Measurements from ENCODE around the gene ABHD14A.
A peak's percentile ranks its signal among the peaks of the same experiment; 100 is the strongest.
"Not testable (repeated sequence)": the region's sequence is repeated elsewhere in the genome, so short reads cannot be mapped to it uniquely, and the experiment has no call there.

ABHD14A gene

DNA sequence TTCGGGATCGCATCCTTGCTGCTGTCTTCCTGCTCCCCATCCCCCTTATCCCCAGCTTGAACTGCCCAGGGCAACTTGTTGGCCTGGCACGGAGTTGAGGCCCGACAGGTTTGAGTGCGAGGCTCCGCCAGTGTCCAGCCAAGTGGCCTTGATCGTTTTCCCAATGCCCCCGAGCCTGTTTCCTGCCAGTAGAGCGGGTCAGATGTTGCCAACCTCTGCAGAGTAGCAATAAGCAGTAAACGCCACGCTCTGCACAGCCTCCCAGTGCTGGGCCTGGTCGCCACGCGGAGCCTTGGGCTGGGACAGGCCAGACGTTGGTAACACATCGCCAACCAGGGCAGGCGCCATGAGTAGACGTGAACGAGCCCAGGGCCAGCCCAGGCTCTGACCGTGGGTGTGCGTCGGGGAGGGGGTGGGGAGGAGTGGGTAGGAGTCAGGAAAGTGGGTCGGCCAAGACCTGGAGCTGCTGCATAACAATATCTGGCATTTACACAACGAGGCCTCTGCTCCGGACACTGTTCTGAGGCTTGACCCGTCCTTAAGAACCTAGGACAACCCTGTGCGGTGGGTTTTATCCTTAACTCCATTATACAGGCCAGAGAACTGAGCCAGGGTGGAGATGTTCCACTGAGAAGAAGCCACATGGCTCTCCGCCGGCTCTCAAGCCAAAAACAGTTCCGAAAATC is 444 bp upstream of the ABHD14A start:
- no peak for DNase-seq (ENCODE audit: low spot score)

DNA sequence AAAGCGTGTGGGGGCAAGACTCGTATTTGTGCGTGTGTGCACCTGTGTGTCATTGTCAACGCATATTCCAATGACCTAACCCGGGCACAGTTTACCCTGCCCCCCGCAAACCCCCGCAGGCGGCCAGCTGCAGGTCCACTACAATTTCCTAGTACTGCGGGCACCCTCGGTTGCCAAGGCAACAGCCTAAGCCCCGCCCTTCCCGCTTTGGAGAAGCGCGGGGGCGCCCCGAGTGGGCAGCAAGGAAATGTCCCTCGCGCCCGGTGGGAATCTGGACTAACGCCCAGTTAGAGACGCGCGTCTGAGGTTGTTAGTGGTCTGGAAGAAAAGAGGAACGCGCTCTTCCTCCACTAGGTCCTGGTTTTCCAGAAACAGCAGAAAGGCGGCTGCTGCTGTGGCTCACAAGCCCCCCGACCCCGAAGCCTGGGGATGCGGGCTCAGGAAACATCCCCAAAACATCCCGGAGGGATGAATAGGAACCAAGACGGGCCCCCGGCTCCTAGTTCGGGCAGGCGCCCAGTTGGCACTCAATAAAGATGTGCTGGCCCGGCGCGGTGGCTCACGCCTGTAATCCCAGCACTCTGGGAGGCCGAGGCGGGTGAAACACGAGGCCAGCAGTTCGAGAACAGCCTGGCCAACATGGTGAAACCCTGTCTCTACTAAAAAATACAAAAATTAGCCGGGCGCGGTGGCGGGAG is 1.1 kb downstream of the ABHD14A start:
- peak; percentile 83 for DNase-seq (ENCODE audit: low spot score)

DNA sequence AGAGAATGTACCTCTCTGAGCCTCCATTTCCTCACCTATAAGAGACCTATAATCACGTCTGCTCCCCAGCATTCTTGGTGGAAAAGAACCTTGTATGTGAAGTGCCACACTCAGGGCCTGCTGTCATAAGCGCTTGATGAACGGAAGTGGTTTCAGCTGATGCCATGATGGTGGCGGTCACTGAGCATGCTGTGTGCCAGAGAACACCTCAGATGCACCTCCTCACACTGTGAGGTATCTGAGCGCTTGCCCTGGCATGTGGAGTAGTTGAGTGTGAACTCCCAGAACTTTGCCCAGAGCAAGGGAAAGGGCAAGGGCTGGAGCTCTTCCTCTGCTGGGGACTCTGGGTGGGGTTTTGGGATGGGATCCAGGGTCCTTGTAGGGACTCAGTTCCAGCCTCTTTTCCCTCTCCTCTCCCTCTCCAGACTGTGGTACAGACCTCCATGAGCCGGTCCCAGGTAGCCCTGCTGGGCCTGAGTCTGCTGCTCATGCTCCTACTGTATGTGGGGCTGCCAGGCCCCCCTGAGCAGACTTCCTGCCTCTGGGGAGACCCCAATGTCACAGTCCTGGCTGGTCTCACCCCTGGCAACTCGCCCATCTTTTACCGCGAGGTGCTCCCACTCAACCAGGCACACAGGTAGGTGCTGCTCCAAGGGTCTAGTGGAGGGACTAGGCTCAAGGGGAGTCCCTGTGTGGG is 2.7 kb downstream of the ABHD14A start:
- DNase-seq (ENCODE audit: low spot score): no peak

DNA sequence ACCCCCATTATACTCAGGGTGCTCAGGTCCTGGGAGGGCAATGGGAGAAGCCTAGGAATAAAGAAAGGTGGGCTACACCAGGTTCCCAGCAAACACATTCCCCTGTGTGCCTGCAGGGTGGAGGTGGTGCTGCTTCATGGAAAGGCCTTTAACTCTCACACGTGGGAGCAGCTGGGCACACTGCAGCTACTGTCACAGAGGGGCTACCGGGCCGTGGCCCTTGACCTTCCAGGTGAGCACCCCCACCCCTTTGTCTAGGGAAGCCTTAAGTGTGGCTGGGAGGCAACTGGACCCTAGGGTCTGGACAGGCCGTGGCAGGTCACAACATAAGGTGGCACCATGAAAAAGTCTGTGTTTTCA is 3.3 kb downstream of the ABHD14A start:
- no peak for DNase-seq (ENCODE audit: low spot score)

DNA sequence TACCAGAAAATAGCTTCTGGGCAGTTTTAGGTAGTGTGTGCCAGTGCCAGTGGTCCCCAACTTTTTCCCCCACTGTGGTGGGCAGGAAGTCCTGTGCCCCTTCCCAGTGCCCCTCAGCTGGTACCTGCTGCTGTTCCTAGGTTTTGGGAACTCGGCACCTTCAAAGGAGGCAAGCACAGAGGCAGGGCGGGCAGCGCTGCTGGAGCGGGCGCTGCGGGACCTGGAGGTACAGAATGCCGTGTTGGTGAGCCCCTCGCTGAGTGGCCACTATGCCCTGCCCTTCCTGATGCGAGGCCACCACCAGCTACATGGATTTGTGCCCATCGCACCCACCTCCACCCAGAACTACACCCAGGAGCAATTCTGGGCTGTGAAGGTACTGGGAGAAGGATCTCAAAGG is 5.4 kb downstream of the ABHD14A start:
- no peak for DNase-seq (ENCODE audit: low spot score)

DNA sequence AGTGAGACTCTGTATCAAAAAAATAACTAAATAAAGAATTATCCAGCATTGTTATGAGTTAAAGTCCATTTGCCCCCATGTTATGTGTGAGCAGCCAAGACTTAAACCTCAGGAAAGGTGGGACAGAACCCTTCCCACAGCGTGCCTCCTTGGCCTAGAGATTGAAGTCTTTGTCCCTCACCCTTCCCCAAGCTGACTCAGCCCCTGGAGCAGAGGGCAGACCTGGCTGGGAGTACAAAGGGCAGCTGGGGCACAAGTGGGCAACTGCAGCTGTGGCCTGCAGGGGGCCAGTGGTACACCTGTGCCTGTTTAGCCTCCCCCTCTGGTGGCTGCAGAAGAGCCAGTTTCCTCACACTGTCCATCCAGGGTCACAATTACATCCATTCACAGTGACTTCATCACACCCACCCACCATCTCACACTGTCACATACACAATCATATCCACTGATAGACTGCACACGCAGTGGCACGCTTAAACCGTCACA is 7.5 kb downstream of the ABHD14A start:
- no peak for DNase-seq (ENCODE audit: low spot score)

DNA sequence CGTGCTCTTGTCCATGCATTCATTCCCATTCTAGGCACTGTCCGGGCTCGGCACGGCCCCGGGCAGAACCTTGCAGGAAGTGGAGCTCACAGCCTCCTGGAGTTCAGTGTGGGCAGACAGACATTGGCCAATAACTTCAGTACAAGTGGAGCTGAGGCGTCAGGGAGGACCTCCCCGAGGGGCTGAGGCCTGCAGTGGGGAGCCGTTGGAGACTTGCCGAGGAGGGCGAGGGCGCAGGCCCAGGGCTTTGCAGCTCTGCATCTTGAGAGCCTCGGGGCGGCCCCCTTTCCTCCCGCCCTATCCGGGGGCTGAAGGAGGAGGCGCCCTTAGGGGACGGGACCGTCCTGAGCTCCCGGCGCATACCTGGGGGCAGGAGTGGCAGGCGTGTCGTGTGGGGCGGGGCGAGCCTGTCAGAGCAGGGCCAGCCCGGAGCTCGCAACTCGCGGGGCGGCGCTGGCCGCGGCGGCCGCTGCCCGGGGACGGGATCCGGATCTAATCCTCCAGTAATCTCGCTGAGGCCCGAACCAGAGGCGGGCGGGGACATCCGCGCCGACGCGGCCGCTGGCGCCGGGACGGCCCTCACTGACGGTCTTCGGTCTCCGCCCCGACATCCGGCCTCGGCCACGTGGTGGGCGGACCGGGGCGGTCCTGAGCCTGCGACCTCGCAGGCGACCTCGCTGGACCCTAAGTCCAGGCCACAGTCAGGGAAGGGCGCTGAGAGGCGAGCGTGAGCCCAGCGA is 8.1 kb downstream of the ABHD14A start, which contains the start of gene ACY1:
ACY1 (plus strand) TSS at position 698 of the 740 bp plus-strand sequence. CDS start 530 bp downstream, outside the sequence.
- peak; percentile 83 for DNase-seq (ENCODE audit: low spot score)

DNA sequence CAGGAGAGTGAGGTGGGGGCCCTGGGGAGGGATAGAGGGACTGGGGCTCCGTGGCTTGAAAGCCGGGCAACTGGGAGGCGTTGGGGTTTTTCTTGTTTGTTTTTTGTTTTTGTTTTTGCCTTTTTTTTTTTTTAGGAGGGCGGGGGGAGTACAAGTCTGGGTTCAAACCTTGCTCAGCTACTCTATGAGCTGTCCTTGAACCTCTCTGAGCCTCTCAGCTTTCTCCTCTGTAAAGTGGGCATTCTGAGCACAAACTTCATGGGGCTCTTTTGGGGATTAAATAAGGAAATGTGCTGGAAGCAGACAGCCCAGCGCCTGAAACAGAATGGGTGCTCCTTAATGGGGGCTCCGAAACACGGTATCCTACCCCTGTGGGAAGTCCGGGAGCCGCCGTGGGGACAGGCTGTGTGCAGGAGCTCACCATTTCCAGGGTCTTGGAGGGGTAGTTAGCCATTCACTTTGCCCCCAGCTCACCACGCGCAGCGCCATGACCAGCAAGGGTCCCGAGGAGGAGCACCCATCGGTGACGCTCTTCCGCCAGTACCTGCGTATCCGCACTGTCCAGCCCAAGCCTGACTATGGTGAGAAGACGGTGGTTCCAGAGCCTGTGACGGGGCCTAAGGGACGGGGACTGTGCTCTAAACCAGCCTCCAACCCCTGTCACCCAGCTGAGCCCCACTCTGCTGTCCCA is 8.9 kb downstream of the ABHD14A start:
- no peak for DNase-seq (ENCODE audit: low spot score)

DNA sequence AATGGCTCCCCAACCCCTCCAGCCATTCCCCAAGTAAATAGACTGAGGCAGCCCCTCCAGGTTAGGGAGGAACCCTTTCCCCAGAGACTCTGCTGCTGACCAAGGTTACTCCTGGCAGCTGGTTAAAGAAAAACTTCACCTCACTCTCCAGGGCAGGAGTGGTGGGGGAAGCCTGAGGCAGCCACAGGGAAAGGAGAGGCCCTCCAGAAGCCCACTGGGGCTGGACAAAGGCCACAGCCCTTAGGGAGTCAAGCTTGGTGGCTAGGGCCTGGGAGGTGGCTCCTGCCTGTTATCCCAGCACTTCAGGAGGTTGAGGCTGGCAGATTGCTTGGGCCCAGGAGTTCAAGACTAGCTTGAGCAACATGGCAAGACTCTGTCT is 9.4 kb downstream of the ABHD14A start:
- DNase-seq (ENCODE audit: low spot score): no peak

DNA sequence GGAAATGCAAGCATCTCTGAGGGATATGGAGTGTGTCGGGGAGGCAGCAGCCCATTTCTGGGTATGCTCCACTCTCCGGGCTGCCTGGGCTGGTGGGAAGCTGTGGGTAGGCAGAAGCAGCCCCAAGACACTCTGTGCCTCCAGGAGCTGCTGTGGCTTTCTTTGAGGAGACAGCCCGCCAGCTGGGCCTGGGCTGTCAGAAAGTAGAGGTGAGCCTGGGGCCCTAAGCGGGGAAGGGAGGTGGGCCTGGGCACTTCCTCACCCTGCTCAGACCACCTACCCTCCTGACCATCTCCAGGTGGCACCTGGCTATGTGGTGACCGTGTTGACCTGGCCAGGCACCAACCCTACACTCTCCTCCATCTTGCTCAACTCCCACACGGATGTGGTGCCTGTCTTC is 10.2 kb downstream of the ABHD14A start:
- DNase-seq (ENCODE audit: low spot score): no peak

DNA sequence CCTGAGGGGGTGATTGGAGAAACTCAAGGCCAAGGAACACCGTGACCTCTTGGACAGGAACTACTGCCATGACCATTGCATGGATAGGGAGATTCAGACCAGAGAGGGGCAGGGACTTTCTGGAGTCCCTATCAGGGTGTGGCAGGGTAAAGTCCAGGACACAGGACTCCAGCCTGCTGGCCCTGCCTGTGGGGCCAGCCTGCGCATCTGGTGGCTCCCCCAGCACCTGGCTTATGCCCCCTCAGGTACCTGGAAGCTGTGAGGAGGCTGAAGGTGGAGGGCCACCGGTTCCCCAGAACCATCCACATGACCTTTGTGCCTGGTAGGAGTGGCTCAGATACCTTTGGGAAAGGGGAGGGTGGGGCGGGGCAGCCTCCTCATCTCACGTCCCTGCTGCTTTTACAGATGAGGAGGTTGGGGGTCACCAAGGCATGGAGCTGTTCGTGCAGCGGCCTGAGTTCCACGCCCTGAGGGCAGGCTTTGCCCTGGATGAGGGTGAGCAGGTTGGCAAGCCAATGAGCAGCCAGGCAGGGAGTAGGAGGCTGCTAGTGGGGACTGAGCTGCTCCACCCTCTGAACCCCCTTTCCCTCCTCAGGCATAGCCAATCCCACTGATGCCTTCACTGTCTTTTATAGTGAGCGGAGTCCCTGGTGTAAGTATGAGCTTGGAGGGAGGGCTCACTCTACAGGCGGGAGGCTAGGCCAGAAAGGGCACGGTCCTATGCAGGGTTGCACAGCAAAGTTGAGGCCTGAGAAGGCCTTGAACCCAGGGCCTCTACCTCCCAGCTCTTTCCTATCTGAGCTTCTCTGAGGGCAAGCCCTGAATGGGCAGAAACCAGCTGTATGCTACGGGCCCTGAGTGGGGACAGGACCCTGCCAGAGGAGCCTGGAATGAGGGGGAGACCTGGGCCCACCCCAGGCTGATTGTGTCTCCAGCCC is 11.4 kb downstream of the ABHD14A start:
- no peak for DNase-seq (ENCODE audit: low spot score)

DNA sequence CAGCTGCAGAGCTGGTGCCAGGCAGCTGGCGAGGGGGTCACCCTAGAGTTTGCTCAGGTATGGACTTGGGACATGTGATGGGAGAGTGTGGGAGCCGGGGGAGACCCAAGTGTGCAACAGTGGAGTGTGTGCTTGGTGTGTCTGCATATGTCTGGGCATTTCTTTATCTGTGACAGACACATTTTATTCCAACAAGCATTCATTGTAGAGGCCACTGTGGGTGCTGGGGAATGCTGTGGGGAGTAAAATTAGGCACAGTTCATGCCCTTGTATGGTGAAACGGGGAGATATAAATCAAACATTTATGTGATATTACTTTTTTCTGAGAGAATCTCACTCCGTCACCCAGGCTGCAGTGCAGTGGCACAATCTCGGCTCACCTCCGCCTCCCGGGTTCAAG is 12.7 kb downstream of the ABHD14A start:
- no peak for DNase-seq (ENCODE audit: low spot score)

DNA sequence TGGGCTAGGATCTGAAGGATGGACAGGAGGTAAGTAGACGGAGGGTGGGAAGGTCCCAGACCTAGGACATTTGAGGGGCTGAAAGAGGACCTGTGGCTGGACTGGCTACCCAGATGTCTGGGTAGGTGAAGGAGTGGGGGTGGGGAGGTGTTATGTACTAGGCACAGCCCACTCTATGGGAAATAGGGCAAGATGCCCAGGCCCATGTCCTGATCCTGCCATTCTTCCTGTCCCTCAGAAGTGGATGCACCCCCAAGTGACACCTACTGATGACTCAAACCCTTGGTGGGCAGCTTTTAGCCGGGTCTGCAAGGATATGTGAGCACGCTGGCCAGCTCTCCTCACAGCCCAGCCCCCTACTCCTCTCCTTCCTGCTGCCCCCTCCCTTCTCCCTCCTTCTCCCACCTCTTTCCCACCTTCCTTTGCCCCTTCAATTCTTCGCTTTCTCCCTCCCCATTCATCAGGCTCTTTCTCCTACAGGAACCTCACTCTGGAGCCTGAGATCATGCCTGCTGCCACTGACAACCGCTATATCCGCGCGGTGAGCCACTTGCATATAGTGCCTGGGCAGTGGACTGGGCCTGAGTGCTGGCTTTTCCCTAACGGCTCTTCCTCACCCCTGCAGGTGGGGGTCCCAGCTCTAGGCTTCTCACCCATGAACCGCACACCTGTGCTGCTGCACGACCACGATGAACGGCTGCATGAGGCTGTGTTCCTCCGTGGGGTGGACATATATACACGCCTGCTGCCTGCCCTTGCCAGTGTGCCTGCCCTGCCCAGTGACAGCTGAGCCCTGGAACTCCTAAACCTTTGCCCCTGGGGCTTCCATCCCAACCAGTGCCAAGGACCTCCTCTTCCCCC is 13.7 kb downstream of the ABHD14A start:
- no peak for DNase-seq (ENCODE audit: low spot score)

DNA sequence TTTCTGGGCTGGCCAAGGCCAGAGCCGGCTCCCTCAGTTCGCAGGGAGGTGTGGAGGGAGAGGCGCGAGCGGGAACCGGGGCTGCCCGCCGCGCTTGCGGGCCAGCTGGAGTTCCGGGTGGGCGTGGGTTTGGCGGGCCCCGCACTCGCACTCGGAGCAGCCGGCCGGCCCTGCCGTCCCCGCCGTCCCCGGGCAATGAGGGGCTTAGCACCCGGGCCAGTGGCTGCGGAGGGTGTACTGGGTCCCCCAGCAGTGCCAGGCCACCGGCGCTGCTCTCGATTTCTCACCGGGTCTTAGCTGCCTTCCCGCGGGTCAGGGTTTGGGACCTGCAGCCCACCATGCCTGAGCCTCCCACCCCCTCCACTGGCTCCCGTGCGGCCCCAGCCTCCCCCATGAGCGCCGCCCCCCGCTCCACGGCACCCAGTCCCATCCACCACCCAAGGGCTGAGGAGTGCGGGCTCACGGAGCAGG is 15.7 kb downstream of the ABHD14A start:
- not testable (repeated sequence) for DNase-seq (ENCODE audit: low spot score)

DNA sequence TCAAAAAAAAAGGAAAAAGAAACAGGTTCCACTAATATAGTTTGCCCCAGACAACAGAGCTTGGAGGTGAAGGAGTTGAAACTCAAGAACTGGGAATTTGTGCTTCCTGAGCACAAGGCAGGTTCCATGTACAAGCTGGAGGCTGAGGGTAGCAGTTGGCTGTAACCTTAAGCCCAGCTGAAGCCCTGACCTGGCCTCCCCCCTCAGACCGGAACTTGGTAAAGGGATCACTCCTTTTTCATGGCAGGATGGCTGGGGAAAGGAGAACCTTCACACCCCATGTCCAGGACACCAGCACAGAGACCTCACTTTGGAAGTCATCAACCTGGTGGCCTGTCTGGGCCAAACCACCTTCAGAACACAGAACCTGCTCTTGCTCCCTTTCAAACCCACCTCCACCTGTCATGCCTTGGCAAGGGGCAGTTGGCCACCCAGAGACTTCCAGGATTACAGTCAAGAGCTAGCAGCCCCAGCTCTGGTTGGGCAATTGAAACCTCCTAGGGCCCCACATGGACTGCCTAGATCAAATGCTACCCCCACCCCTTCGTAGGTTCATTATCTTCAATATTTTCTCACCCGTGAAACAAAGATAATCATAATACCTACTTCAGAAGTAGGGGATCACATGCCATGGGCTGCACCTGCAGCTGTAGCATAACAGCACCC is 17.3 kb downstream of the ABHD14A start:
- DNase-seq (ENCODE audit: low spot score): no peak

DNA sequence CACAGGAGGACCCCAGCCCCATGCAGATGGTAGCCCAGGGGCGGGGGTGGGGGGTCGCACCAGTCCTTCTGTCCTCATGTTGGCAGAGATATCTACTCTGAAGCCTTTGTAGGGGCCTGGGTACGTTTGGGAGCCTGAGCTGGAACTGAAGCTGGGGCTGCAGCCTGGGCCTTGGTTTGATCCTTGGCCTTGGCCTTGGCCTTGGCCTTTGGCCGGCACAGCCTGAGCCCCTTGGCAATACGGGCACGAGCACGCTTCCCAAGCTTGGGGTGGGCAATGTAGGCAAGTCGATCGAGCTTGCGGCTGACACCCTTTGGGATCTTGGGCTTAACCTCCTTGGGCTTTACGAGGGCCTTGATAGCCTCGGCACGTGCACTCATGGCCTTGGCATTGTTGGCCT is 18.8 kb downstream of the ABHD14A start:
- not testable (repeated sequence) for DNase-seq (ENCODE audit: low spot score)

DNA sequence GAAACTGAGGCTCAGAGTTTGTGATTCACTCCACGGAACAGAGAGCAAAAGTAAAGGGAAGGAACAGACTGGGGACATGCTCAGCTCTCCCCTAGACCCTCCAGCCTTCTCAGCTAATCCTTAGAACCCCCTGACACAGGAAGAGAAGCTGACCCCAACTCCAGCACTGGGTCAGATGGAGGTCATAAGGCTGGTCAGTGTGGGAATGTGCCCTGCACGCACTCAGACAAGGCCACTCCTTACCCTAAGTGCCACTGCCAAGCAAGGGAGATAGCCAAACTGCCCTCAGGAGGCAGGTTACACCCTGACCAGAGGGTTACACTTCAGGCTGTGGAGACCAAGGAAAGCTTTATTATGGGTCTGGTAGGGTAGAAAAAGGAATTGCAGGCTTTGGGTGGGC is 19.7 kb downstream of the ABHD14A start:
- DNase-seq (ENCODE audit: low spot score): no peak

DNA sequence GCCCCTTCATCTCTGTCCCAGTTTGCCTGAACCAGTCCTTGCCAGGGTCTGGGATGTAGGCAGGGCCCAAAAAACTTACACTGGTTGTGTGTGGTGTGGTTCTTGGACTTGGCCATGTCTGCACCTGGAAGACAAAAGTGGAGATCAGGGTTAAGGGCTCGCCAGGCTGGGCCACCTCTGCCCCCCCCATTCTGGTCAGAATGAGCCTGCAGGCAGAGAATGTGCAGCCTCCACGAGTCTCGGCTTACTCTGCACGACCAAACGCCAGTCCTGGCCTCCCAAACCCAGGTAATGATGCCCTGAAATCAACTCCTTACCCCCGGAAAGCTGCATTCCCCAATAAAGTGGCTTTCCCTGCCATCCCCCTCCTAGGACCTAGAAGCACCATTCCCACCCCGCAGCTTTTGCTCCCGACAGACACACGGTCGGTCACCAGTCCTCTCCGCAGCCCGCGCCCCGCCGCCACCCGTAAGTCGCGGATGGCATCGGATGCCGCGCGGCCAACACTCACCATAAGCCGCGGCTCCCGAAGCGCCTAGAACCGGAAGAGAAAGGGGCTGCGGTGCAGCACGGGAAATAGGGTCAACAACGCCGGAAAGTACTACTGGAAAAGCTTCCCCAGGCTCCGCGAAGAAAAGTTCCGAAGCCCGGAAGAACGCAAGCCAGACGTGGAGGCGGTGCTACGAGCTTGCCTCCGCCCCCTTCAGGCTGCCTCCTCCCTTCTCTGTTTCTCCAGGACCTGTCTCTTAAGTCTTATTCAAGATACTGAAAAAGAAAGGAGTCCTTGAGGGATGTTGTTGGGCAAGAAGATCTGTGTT is 20.7 kb downstream of the ABHD14A start, which contains the start of gene RPL29:
RPL29 (minus strand) TSS at position 550 of the 818 bp plus-strand sequence; CDS start at position 116, 434 bp downstream.
- DNase-seq (ENCODE audit: low spot score): peak; percentile 93
